Stimulated activated CD8-positive, alpha-beta memory T cell treated with anti-CD3 and anti-CD28 coated beads, Interleukin-15, amount 100 ng/mL, for 1 hour (primary cell): ENCODE measurements around the gene SP140L.
A peak's percentile ranks its signal among the peaks of the same experiment; 100 is the strongest.
"Not testable (repeated sequence)": the region's sequence is repeated elsewhere in the genome, so short reads cannot be mapped to it uniquely, and the experiment has no call there.

Source experiments
- DNase-seq: peaks from one replicate; pipeline ENCODE4 v3.0.0-alpha.2; 2020; ENCODE audit warnings: low read depth

SP140L gene

GRCh38 chr2:230382108-230382507 is 55.1 kb downstream of the SP140L start:
- DNase-seq = no peak

- DNase-seq = no peak
These were observed 56.5 kb downstream of the SP140L start for GRCh38 chr2:230383453-230383852.

- no peak for DNase-seq
These were observed 58.0 kb downstream of the SP140L start for GRCh38 chr2:230384986-230385385.

GRCh38 chr2:230394301-230394700 is 67.3 kb downstream of the SP140L start:
- DNase-seq = no peak

- not testable (repeated sequence) for DNase-seq
These were observed 71.7 kb downstream of the SP140L start for GRCh38 chr2:230398698-230399097.

- no peak for DNase-seq
These were observed 73.0 kb downstream of the SP140L start for GRCh38 chr2:230400041-230400440.

GRCh38 chr2:230400454-230400853 is 73.5 kb downstream of the SP140L start:
- DNase-seq = no peak

GRCh38 chr2:230401026-230401425 is 74.0 kb downstream of the SP140L start:
- DNase-seq = not testable (repeated sequence)

- no peak for DNase-seq
These were observed 76.8 kb downstream of the SP140L start for GRCh38 chr2:230403746-230404145.

GRCh38 chr2:230405824-230406223 is 78.8 kb downstream of the SP140L start:
- DNase-seq = no peak

- DNase-seq = no peak
These were observed 81.3 kb downstream of the SP140L start for GRCh38 chr2:230408244-230408842.

GRCh38 chr2:230409316-230409715 is 82.3 kb downstream of the SP140L start:
- not testable (repeated sequence) for DNase-seq

- no peak for DNase-seq
These were observed 83.3 kb downstream of the SP140L start for GRCh38 chr2:230410263-230410662.

- no peak for DNase-seq
These were observed 84.0 kb downstream of the SP140L start for GRCh38 chr2:230410861-230411569.

GRCh38 chr2:230411570-230412370 is 84.8 kb downstream of the SP140L start:
- DNase-seq = no peak

GRCh38 chr2:230412371-230412711 is 85.3 kb downstream of the SP140L start:
- no peak for DNase-seq

- no peak for DNase-seq
These were observed 85.9 kb downstream of the SP140L start for GRCh38 chr2:230412846-230413245.

- DNase-seq = no peak
These were observed 86.5 kb downstream of the SP140L start for GRCh38 chr2:230413479-230413878.

GRCh38 chr2:230414302-230414701 is 87.3 kb downstream of the SP140L start:
- no peak for DNase-seq

- peak; percentile 49 for DNase-seq
These were observed 89.2 kb downstream of the SP140L start, which contains the start of gene SP100 for GRCh38 chr2:230416061-230416721. Gene SP100 (plus strand): TSS chr2:230416201. CDS start chr2:230416297, 96 bp downstream.

GRCh38 chr2:230417436-230417835 is 90.4 kb downstream of the SP140L start:
- no peak for DNase-seq

GRCh38 chr2:230418341-230419016 is 91.5 kb downstream of the SP140L start:
- DNase-seq = no peak
